Upper lobe of left lung (tissue), 6 donors: ENCODE data around the gene TMEM178B. TPM values are rescaled to one million over a fixed set of nuclear protein-coding genes. Genes with fewer than 3 reads are reported as not detected.

Experiments
- ATAC-seq, 2 donors: fragments of 200-7000 bp; cut with Tn5 transposase; one replicate each; pipeline ENCODE4 v1.9.1; 2022; ENCODE audit warnings: mild to moderate bottlenecking in 2 of 2, moderate library complexity in 2 of 2; ENCODE audit not compliant: low FRiP score in 2 of 2
- DNase-seq, 2 donors: peaks; one replicate each; pipeline ENCODE4 v3.0.0-alpha.2; 2019 to 2020
- H3K27ac ChIP-seq, 4 donors: fragments of 200-600 bp; sonication (generic); one replicate each; pipeline ENCODE4 v1.5.1; 2016 to 2019
- H3K27me3 ChIP-seq, 4 donors: fragments of 200-600 bp; sonication (generic); one replicate each; pipeline ENCODE4 v1.5.1; 2017 to 2019
- H3K36me3 ChIP-seq, 4 donors: fragments of 200-600 bp; sonication (generic); one replicate each; pipeline ENCODE4 v1.5.1; 2016 to 2019
- H3K4me1 ChIP-seq, 4 donors: fragments of 200-600 bp; sonication (generic); one replicate each; pipeline ENCODE4 v1.5.1; 2018 to 2019
- H3K4me3 ChIP-seq, 4 donors: fragments of 200-600 bp; sonication (generic); one replicate each; pipeline ENCODE4 v1.5.1; 2017 to 2019; ENCODE audit warnings: mild to moderate bottlenecking in 2 of 4, moderate library complexity in 1 of 4
- H3K9me3 ChIP-seq, 4 donors: fragments of 200-600 bp; sonication (generic); one replicate each; pipeline ENCODE4 v1.5.1; 2018 to 2019
- EP300 ChIP-seq, 4 donors: sonication (generic); formaldehyde crosslinking; IDR thresholded peaks; one replicate each; pipeline ENCODE4 v1.5.1; 2017; ENCODE audit warnings: antibody characterized with exemption in 4 of 4, control low read depth in 2 of 4
- POLR2A ChIP-seq, 4 donors: fragments of 450-650 bp; IDR thresholded peaks; one replicate each; pipeline ENCODE4 v1.5.1; 2016 to 2017; ENCODE audit warnings: antibody characterized with exemption in 4 of 4, mild to moderate bottlenecking in 2 of 4
- POLR2AphosphoS5 ChIP-seq, 2 donors: sonication (generic); formaldehyde crosslinking; IDR thresholded peaks; one replicate each; pipeline ENCODE4 v1.5.1; 2017; ENCODE audit warnings: antibody characterized with exemption in 2 of 2
- WGBS, 2 donors: methylation state at CpG; one replicate each; pipeline ENCODE4 v1.1.5; 2017 to 2018; 5-methylcytosine and 5-hydroxymethylcytosine counted together
- total RNA-seq, 6 donors: library from RNA; depleted of rRNA in 4 of 6; stranded (reverse); fragments of >200 nt in 4 of 6; gene quantifications; one replicate each; pipeline versions ENCODE4 v1.1.0 to v1.2.1, GENCODE V29; 2016 to 2021
- TF ChIP-seq, protein P1 (sequence below), 6 experiments: fragments of 450-650 bp in 4 of 6; fragments of 200-600 bp in 2 of 6; sonication (generic) in 2 of 6; IDR thresholded peaks; one replicate each; pipeline ENCODE4 v1.5.1; 2016 to 2019; ENCODE audit warnings: antibody characterized with exemption in 6 of 6
- donor health status: DM: no; HTN: no; CAD: no; lungs with moderate emphysema.
- donor health status: DM: no; HTN: yes; CAD: no; lungs with severe emphysema.

Gene TMEM178B
- total RNA-seq, 6 donors from 2014 or later, result under 0.01 to 1.4 (median 0.32) TPM

DNA sequence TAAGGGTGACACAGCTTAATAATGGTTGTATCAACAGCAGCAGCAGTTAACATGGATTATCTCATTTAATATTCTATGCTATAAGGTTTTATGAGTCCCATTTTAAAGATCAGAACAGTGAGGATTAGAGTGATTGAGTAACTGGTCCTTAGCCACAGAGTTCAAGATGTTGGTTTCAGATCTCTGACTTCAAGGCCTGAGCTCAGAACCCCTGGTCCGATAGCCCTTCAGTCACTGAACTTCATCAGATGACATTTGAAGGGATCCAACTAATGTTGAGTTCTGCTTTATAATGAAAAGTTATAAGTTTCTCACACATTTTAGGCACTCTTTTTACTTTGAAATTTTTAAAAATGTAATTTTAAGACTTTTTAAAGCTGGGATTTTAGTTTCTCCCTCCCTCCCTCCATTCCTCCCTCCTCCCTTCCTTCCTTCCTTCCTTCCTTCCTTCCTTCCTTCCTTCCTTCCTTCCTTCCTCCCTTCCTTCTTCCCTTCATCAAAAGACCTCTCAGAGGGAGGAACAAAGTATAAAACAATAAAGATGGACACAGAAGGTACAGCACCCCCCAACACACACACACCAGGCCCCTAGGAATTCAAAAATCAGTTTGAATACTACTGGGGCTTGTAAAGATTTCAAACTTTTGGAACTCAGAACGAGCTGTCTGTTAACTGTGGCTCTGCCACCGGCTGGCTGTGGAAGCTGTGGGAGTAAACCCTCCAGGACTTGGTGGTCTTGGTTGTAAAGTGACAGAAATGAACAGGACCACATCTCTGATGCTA lies 270.5 kb downstream of the TMEM178B start:
- no peaks in the 10 kb centered on the region for H3K36me3 ChIP-seq
- no peaks in the 10 kb centered on the region for H3K4me1 ChIP-seq
- no peaks in the 10 kb centered on the region for H3K9me3 ChIP-seq
- DNase-seq (no peak), ATAC-seq (no peak)
- TF ChIP-seq, protein P1, sequence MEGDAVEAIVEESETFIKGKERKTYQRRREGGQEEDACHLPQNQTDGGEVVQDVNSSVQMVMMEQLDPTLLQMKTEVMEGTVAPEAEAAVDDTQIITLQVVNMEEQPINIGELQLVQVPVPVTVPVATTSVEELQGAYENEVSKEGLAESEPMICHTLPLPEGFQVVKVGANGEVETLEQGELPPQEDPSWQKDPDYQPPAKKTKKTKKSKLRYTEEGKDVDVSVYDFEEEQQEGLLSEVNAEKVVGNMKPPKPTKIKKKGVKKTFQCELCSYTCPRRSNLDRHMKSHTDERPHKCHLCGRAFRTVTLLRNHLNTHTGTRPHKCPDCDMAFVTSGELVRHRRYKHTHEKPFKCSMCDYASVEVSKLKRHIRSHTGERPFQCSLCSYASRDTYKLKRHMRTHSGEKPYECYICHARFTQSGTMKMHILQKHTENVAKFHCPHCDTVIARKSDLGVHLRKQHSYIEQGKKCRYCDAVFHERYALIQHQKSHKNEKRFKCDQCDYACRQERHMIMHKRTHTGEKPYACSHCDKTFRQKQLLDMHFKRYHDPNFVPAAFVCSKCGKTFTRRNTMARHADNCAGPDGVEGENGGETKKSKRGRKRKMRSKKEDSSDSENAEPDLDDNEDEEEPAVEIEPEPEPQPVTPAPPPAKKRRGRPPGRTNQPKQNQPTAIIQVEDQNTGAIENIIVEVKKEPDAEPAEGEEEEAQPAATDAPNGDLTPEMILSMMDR (IDR thresholded peaks at IDR 0.05), result no peak
- TF ChIP-seq POLR2A (IDR thresholded peaks at IDR 0.05) (no peak), EP300 (IDR thresholded peaks at IDR 0.05) (no peak), POLR2AphosphoS5 (IDR thresholded peaks at IDR 0.05) (no peak)
- 78 to 80% methylated on average over 3 of the region's 3 CpGs for WGBS, 2 donors
- H3K27me3 ChIP-seq, result no peaks in the 10 kb centered on the region
- no peak overlapping the region for H3K4me3 ChIP-seq
- H3K27ac ChIP-seq, result no peak overlapping the region

GRCh38 chr7:141348728-141349127 lies 274.9 kb downstream of the TMEM178B start:
- ATAC-seq (no peak), DNase-seq (no peak)
- Histone ChIP-seq H3K4me3 (no peak overlapping the region), H3K27me3 (no peaks in the 10 kb centered on the region), H3K27ac (no peak overlapping the region), H3K4me1 (no peaks in the 10 kb centered on the region), H3K36me3 (no peaks in the 10 kb centered on the region), H3K9me3 (no peaks in the 10 kb centered on the region)
- 78 to 82% methylated on average over 7 of the region's 7 CpGs for WGBS, 2 donors
- TF ChIP-seq, protein P1 (IDR thresholded peaks at IDR 0.05), result no peak
- TF ChIP-seq POLR2AphosphoS5 (IDR thresholded peaks at IDR 0.05), result no peak
- TF ChIP-seq POLR2A (IDR thresholded peaks at IDR 0.05), result no peak
- no peak for TF ChIP-seq EP300 (IDR thresholded peaks at IDR 0.05)

DNA sequence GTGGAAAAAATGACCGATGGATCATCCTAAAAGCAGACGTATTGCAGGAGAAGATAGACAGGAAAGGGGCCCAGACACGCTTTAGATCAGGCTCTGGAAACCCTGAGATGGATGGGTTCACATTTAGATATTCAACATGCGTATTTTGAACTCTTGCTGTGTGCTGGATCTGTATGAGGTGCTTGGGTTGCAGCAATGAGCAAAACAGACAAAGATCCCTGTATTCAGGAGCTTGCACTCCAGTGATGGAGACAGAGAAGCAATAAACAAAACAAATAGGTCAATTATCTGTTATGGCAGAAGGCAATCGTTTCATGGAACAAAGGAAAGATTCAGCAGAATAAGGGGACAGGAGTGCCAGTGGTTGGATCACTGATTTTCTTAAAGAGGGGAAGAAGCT lies 275.5 kb downstream of the TMEM178B start:
- 83% methylated on average over 5 of the region's 5 CpGs for WGBS, 2 donors
- H3K36me3 ChIP-seq, result no peaks in the 10 kb centered on the region
- H3K4me1 ChIP-seq, result no peaks in the 10 kb centered on the region
- no peak overlapping the region for H3K4me3 ChIP-seq
- no peaks in the 10 kb centered on the region for H3K27me3 ChIP-seq
- no peak for TF ChIP-seq EP300 (IDR thresholded peaks at IDR 0.05)
- no peak for TF ChIP-seq POLR2A (IDR thresholded peaks at IDR 0.05)
- TF ChIP-seq, protein P1 (IDR thresholded peaks at IDR 0.05), result no peak
- no peak for TF ChIP-seq POLR2AphosphoS5 (IDR thresholded peaks at IDR 0.05)
- DNase-seq, result no peak
- no peak overlapping the region for H3K27ac ChIP-seq
- no peaks in the 10 kb centered on the region for H3K9me3 ChIP-seq
- no peak for ATAC-seq

DNA sequence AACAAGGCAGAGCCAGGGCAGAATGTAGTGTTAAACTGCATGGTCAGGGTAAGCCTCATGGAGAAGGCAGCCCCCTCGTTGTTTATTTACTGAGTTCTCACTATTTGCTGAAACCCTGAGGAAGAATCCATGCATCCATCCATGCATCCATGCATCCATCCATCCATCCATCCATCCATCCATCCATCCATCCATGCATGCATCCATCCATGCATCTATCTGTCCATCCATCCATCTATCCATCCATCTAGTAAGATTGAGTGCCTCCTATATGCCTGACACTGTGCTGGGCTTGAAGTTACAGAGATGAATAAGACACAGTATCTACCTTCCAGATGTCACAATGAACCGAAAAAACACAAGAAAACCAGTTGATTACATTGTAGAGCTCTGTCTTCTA lies 275.9 kb downstream of the TMEM178B start:
- Histone ChIP-seq H3K4me1 (no peaks in the 10 kb centered on the region), H3K4me3 (no peak overlapping the region), H3K9me3 (no peaks in the 10 kb centered on the region), H3K27me3 (no peaks in the 10 kb centered on the region), H3K27ac (no peak overlapping the region), H3K36me3 (no peaks in the 10 kb centered on the region)
- DNase-seq (no peak), ATAC-seq (no peak)
- 69 to 82% methylated on average over 2 of the region's 2 CpGs for WGBS, 2 donors
- TF ChIP-seq POLR2A (IDR thresholded peaks at IDR 0.05) (no peak), POLR2AphosphoS5 (IDR thresholded peaks at IDR 0.05) (no peak), EP300 (IDR thresholded peaks at IDR 0.05) (no peak)
- TF ChIP-seq, protein P1 (IDR thresholded peaks at IDR 0.05), result no peak

- TF ChIP-seq POLR2AphosphoS5 (IDR thresholded peaks at IDR 0.05), result no peak
- no peak for TF ChIP-seq EP300 (IDR thresholded peaks at IDR 0.05)
- no peak for TF ChIP-seq POLR2A (IDR thresholded peaks at IDR 0.05)
- TF ChIP-seq, protein P1 (IDR thresholded peaks at IDR 0.05), result no peak
Measured at GRCh38 chr7:141351175-141351574, 277.3 kb downstream of the TMEM178B start.

More at GRCh38 chr7:141351175-141351574, 277.3 kb downstream of the TMEM178B start:
- Histone ChIP-seq H3K27ac (no peak overlapping the region), H3K4me3 (no peak overlapping the region), H3K36me3 (no peaks in the 10 kb centered on the region), H3K4me1 (peaks cover 0 to 3% (median 0%) of the 10 kb centered on the region in 4 donors), H3K27me3 (no peaks in the 10 kb centered on the region), H3K9me3 (no peaks in the 10 kb centered on the region)
- ATAC-seq (no peak), DNase-seq (no peak)
- 75 to 83% methylated on average over 3 of the region's 3 CpGs for WGBS, 2 donors
